ENCODE results near the gene MYL5.

The MYL5 gene

GRCh38 chr4:671769-672168 is 2.6 kb upstream of the MYL5 start:
- H4K5ac ChIP-seq (ENCODE audit: low read length) = no peak overlapping the region
- no peaks in the 10 kb centered on the region for H3K27me3 ChIP-seq (ENCODE audit: insufficient read depth, low read length, poor library complexity)
- no peak overlapping the region for H2BK15ac ChIP-seq (replicated peaks; ENCODE audit: low read depth)
- no peak overlapping the region for H2BK5ac ChIP-seq (ENCODE audit: low read length)
- H3K79me1 ChIP-seq (ENCODE audit: low read length) = peaks cover 7% of the 10 kb centered on the region
- no CpG with 5 or more reads among the region's 3 CpGs for WGBS (ENCODE audit: extremely low coverage, insufficient coverage, low lambda C conversion rate)
- H3K9ac ChIP-seq (ENCODE audit: low read length) = no peak overlapping the region
- no peak overlapping the region for H3K4ac ChIP-seq (ENCODE audit: low read depth, low read length)
- no peak overlapping the region for H2BK120ac ChIP-seq (ENCODE audit: low read depth, low read length)
- H3K79me2 ChIP-seq (ENCODE audit: control insufficient read depth, insufficient read depth, low read length) = peaks cover 6% of the 10 kb centered on the region
- no peak overlapping the region for H3K4me2 ChIP-seq (ENCODE audit: low read length)
- no peak overlapping the region for H3K23ac ChIP-seq (ENCODE audit: low read length)
- DNase-seq = no peak
- no peak overlapping the region for H3K4me3 ChIP-seq (ENCODE audit: low read length)
- H3K36me3 ChIP-seq (ENCODE audit: control insufficient read depth, insufficient read depth, low read length) = peaks cover 3% of the 10 kb centered on the region
- H4K8ac ChIP-seq (ENCODE audit: low read depth, low read length) = no peak overlapping the region
- H3K4me1 ChIP-seq (ENCODE audit: control insufficient read depth, low read depth, low read length) = peaks cover 3% of the 10 kb centered on the region
- no peak overlapping the region for H3K18ac ChIP-seq (ENCODE audit: low read length)
- H2AK5ac ChIP-seq (ENCODE audit: low read length) = no peak overlapping the region
- no peak overlapping the region for H3K27ac ChIP-seq (ENCODE audit: low read depth, low read length)
- H3K56ac ChIP-seq (ENCODE audit: low read length) = no peak overlapping the region

- no CpG with 5 or more reads among the region's 55 CpGs for WGBS (ENCODE audit: extremely low coverage, insufficient coverage, low lambda C conversion rate)
- Histone ChIP-seq H3K4ac (ENCODE audit: low read depth, low read length) (peak overlapping the region; percentile 40), H3K27me3 (ENCODE audit: insufficient read depth, low read length, poor library complexity) (no peaks in the 10 kb centered on the region), H3K4me1 (ENCODE audit: control insufficient read depth, low read depth, low read length) (peaks cover 3% of the 10 kb centered on the region), H2BK5ac (ENCODE audit: low read length) (no peak overlapping the region), H3K56ac (ENCODE audit: low read length) (peak overlapping the region; percentile 93), H3K79me2 (ENCODE audit: control insufficient read depth, insufficient read depth, low read length) (peaks cover 6% of the 10 kb centered on the region), H3K4me2 (ENCODE audit: low read length) (peak overlapping the region; percentile 90), H2BK120ac (ENCODE audit: low read depth, low read length) (no peak overlapping the region), H3K23ac (ENCODE audit: low read length) (no peak overlapping the region), H4K8ac (ENCODE audit: low read depth, low read length) (no peak overlapping the region), H2AK5ac (ENCODE audit: low read length) (peak overlapping the region; percentile 58), H3K18ac (ENCODE audit: low read length) (peak overlapping the region; percentile 26), H3K4me3 (ENCODE audit: low read length) (peak overlapping the region; percentile 93), H3K36me3 (ENCODE audit: control insufficient read depth, insufficient read depth, low read length) (peaks cover 3% of the 10 kb centered on the region), H3K9ac (ENCODE audit: low read length) (peak overlapping the region; percentile 93), H4K5ac (ENCODE audit: low read length) (no peak overlapping the region), H3K27ac (ENCODE audit: low read depth, low read length) (no peak overlapping the region), H2BK15ac (replicated peaks; ENCODE audit: low read depth) (no peak overlapping the region), H3K79me1 (ENCODE audit: low read length) (peaks cover 7% of the 10 kb centered on the region)
- DNase-seq = no peak
Observed at GRCh38 chr4:673349-674091, 822 bp upstream of the MYL5 start.

GRCh38 chr4:675036-675882 is 917 bp downstream of the MYL5 start:
- DNase-seq = no peak

GRCh38 chr4:675980-676870 is 1.9 kb downstream of the MYL5 start:
- H3K9ac ChIP-seq (ENCODE audit: low read length) = no peak overlapping the region
- H2BK5ac ChIP-seq (ENCODE audit: low read length) = no peak overlapping the region
- no peak overlapping the region for H3K23ac ChIP-seq (ENCODE audit: low read length)
- H3K36me3 ChIP-seq (ENCODE audit: control insufficient read depth, insufficient read depth, low read length) = peaks cover 3% of the 10 kb centered on the region
- no peak overlapping the region for H3K4ac ChIP-seq (ENCODE audit: low read depth, low read length)
- WGBS (ENCODE audit: extremely low coverage, insufficient coverage, low lambda C conversion rate) = no CpG with 5 or more reads among the region's 19 CpGs
- H2BK15ac ChIP-seq (replicated peaks; ENCODE audit: low read depth) = no peak overlapping the region
- H3K4me1 ChIP-seq (ENCODE audit: control insufficient read depth, low read depth, low read length) = peaks cover 3% of the 10 kb centered on the region
- peaks cover 7% of the 10 kb centered on the region for H3K79me1 ChIP-seq (ENCODE audit: low read length)
- peaks cover 6% of the 10 kb centered on the region for H3K79me2 ChIP-seq (ENCODE audit: control insufficient read depth, insufficient read depth, low read length)
- H2BK120ac ChIP-seq (ENCODE audit: low read depth, low read length) = no peak overlapping the region
- H3K4me3 ChIP-seq (ENCODE audit: low read length) = no peak overlapping the region
- H4K5ac ChIP-seq (ENCODE audit: low read length) = no peak overlapping the region
- DNase-seq = no peak
- no peak overlapping the region for H2AK5ac ChIP-seq (ENCODE audit: low read length)
- H3K27me3 ChIP-seq (ENCODE audit: insufficient read depth, low read length, poor library complexity) = no peaks in the 10 kb centered on the region
- H4K8ac ChIP-seq (ENCODE audit: low read depth, low read length) = no peak overlapping the region
- no peak overlapping the region for H3K27ac ChIP-seq (ENCODE audit: low read depth, low read length)
- no peak overlapping the region for H3K18ac ChIP-seq (ENCODE audit: low read length)
- H3K56ac ChIP-seq (ENCODE audit: low read length) = no peak overlapping the region
- H3K4me2 ChIP-seq (ENCODE audit: low read length) = no peak overlapping the region

More at GRCh38 chr4:675036-675882, 917 bp downstream of the MYL5 start:
- no peaks in the 10 kb centered on the region for H3K27me3 ChIP-seq (ENCODE audit: insufficient read depth, low read length, poor library complexity)
- H4K8ac ChIP-seq (ENCODE audit: low read depth, low read length) = peak overlapping the region; percentile 5
- H4K5ac ChIP-seq (ENCODE audit: low read length) = no peak overlapping the region
- H3K56ac ChIP-seq (ENCODE audit: low read length) = peak overlapping the region; percentile 96
- WGBS (ENCODE audit: extremely low coverage, insufficient coverage, low lambda C conversion rate) = no CpG with 5 or more reads among the region's 26 CpGs
- H2BK5ac ChIP-seq (ENCODE audit: low read length) = no peak overlapping the region
- H2BK120ac ChIP-seq (ENCODE audit: low read depth, low read length) = no peak overlapping the region
- H3K9ac ChIP-seq (ENCODE audit: low read length) = peak overlapping the region; percentile 97
- peak overlapping the region; percentile 86 for H3K4me3 ChIP-seq (ENCODE audit: low read length)
- peaks cover 6% of the 10 kb centered on the region for H3K79me2 ChIP-seq (ENCODE audit: control insufficient read depth, insufficient read depth, low read length)
- peak overlapping the region; percentile 48 for H2AK5ac ChIP-seq (ENCODE audit: low read length)
- H3K4me1 ChIP-seq (ENCODE audit: control insufficient read depth, low read depth, low read length) = peaks cover 3% of the 10 kb centered on the region
- no peak overlapping the region for H3K18ac ChIP-seq (ENCODE audit: low read length)
- H3K4ac ChIP-seq (ENCODE audit: low read depth, low read length) = no peak overlapping the region
- peaks cover 7% of the 10 kb centered on the region for H3K79me1 ChIP-seq (ENCODE audit: low read length)
- no peak overlapping the region for H3K27ac ChIP-seq (ENCODE audit: low read depth, low read length)
- H3K36me3 ChIP-seq (ENCODE audit: control insufficient read depth, insufficient read depth, low read length) = peaks cover 3% of the 10 kb centered on the region
- peak overlapping the region; percentile 74 for H3K4me2 ChIP-seq (ENCODE audit: low read length)
- H2BK15ac ChIP-seq (replicated peaks; ENCODE audit: low read depth) = no peak overlapping the region
- no peak overlapping the region for H3K23ac ChIP-seq (ENCODE audit: low read length)

GRCh38 chr4:676871-677235 is 2.5 kb downstream of the MYL5 start:
- Histone ChIP-seq H3K56ac (ENCODE audit: low read length) (no peak overlapping the region), H3K23ac (ENCODE audit: low read length) (no peak overlapping the region), H3K4me3 (ENCODE audit: low read length) (no peak overlapping the region), H3K36me3 (ENCODE audit: control insufficient read depth, insufficient read depth, low read length) (no peaks in the 10 kb centered on the region), H3K27me3 (ENCODE audit: insufficient read depth, low read length, poor library complexity) (no peaks in the 10 kb centered on the region), H2AK5ac (ENCODE audit: low read length) (no peak overlapping the region), H3K79me1 (ENCODE audit: low read length) (peaks cover 7% of the 10 kb centered on the region), H3K4me2 (ENCODE audit: low read length) (no peak overlapping the region), H4K5ac (ENCODE audit: low read length) (no peak overlapping the region), H2BK15ac (replicated peaks; ENCODE audit: low read depth) (no peak overlapping the region), H2BK120ac (ENCODE audit: low read depth, low read length) (no peak overlapping the region), H3K18ac (ENCODE audit: low read length) (no peak overlapping the region), H3K79me2 (ENCODE audit: control insufficient read depth, insufficient read depth, low read length) (peaks cover 6% of the 10 kb centered on the region), H3K27ac (ENCODE audit: low read depth, low read length) (no peak overlapping the region), H3K4me1 (ENCODE audit: control insufficient read depth, low read depth, low read length) (peaks cover 3% of the 10 kb centered on the region), H3K9ac (ENCODE audit: low read length) (no peak overlapping the region), H4K8ac (ENCODE audit: low read depth, low read length) (no peak overlapping the region), H3K4ac (ENCODE audit: low read depth, low read length) (no peak overlapping the region), H2BK5ac (ENCODE audit: low read length) (no peak overlapping the region)
- WGBS (ENCODE audit: extremely low coverage, insufficient coverage, low lambda C conversion rate) = no CpG with 5 or more reads among the region's 8 CpGs
- DNase-seq = no peak

Data from mesendoderm (in vitro differentiated cells).